Measurements from ENCODE around the gene PDGFRA.

PDGFRA gene

DNA sequence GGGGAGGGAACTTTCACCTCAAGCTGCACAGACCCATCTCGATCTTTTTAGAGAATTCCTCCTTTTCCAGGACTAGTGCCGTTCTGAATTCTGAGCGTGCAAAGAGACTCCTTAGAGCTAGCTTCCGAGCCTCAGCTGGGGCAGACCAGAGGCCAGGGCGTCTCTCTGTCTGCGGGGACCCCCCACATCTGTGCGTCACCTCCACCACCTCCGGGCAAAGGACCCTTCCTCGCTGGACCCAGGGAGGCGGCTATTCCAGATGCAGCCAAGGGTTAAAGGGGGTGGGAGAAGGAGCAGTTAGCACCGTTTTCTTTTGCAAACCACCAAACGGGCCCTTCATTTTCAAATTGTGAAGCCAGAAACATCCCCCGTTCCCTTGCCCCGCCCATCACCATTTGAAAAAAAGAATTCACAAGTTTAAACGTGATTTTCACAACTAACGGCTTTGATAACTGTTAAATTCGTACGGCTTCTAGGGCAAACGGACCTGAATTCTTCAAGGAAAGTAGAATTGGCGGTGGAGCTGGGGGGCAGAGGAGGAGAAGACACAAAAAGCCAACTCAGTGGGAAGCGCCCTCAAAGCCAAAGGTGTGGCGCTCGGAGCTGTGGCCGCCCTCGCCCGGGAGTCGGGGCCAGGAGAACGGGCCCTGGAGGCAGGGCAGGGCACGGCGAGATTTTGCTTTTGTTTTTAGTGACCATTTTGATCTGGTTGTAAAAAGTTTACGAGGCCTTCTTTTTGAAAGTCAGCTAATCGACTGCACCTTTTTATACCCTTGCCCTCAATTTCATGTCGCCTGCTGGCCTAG is 3.3 kb upstream of the PDGFRA start:
- TF ChIP-seq NFRKB (IDR thresholded peaks at IDR 0.05) = no peak
- no peak for TF ChIP-seq SUZ12 (IDR thresholded peaks at IDR 0.05)
- no peak for TF ChIP-seq CTBP1 (IDR thresholded peaks at IDR 0.05; ENCODE audit: borderline replicate concordance)
- no peak for TF ChIP-seq FOXK2 (IDR thresholded peaks at IDR 0.05)
- no peak for TF ChIP-seq HDGF (IDR thresholded peaks at IDR 0.05; ENCODE audit: borderline replicate concordance)
- TF ChIP-seq LEF1 (IDR thresholded peaks at IDR 0.05; ENCODE audit: borderline replicate concordance) = no peak
- TF ChIP-seq, protein P1, sequence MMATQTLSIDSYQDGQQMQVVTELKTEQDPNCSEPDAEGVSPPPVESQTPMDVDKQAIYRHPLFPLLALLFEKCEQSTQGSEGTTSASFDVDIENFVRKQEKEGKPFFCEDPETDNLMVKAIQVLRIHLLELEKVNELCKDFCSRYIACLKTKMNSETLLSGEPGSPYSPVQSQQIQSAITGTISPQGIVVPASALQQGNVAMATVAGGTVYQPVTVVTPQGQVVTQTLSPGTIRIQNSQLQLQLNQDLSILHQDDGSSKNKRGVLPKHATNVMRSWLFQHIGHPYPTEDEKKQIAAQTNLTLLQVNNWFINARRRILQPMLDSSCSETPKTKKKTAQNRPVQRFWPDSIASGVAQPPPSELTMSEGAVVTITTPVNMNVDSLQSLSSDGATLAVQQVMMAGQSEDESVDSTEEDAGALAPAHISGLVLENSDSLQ (IDR thresholded peaks at IDR 0.05) = no peak
- no peak for TF ChIP-seq FOXM1 (IDR thresholded peaks at IDR 0.05; ENCODE audit: borderline replicate concordance)
- TF ChIP-seq TARDBP (IDR thresholded peaks at IDR 0.05) = no peak
- no peak for TF ChIP-seq SP1 (IDR thresholded peaks at IDR 0.05)
- no peak for DNase-seq (ENCODE audit: extremely low spot score)
- CTCF ChIA-PET = interaction anchor here (0.6 kb wide), 1 partner anchor 999 kb away, joined by 3 read pairs; no protein-coding TSS in a partner anchor
- POLR2A ChIA-PET = no interaction called here

DNA sequence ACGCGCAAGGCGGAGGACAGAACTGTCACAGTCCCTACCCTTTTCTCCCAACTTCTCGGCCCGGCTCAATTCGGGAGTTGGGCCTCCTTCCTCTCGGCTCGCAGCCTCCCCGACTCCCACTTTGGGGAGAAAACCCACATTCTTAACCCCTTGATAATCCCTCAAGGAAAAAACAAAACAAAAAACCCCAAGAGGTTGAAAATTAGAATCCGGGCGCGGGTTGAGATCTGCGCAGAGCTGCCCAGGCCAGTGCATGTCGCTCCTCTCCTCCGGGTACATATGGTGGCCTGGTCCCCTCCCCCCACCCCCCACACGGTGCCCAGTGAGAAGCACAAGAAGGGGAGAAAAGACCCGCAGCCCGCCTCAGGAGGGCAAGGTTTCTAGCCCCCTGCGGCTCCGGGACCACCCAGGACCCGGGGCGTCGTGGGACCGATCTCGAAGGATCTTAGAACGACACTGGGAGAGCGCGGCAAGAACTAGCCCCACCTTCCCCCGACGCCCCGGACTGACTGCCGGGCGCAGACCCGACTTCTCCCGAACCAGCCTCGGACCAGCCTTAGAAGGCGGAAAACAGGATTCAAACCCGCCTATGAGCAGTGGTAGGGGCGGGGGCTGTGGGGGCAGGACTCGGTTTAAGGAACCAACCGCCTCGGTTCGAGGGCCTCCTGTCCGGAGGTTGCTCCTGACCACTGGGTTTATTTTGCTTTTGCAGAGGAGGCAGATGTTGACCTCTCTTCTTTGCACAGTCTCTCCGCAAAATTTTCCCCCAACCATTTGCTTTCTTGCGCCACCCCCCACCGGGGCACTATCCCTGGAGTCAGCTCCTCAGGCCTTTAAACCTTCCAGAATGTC is 2.5 kb upstream of the PDGFRA start:
- DNase-seq (ENCODE audit: extremely low spot score) = no peak
- TF ChIP-seq TARDBP (IDR thresholded peaks at IDR 0.05) = no peak
- TF ChIP-seq ZNF384 (IDR thresholded peaks at IDR 0.05) = no peak
- no peak for TF ChIP-seq L3MBTL2 (conservative IDR thresholded peaks at IDR 0.05)
- TF ChIP-seq SUZ12 (IDR thresholded peaks at IDR 0.05) = no peak
- TF ChIP-seq FOXM1 (IDR thresholded peaks at IDR 0.05; ENCODE audit: borderline replicate concordance) = no peak
- TF ChIP-seq SP1 (IDR thresholded peaks at IDR 0.05) = no peak
- TF ChIP-seq, protein P1 (IDR thresholded peaks at IDR 0.05) = no peak
- TF ChIP-seq FOXA1 (IDR thresholded peaks at IDR 0.05) = no peak
- no peak for TF ChIP-seq NFRKB (IDR thresholded peaks at IDR 0.05)
- TF ChIP-seq ARNT (IDR thresholded peaks at IDR 0.05) = no peak
- no peak for TF ChIP-seq LEF1 (IDR thresholded peaks at IDR 0.05; ENCODE audit: borderline replicate concordance)
- TF ChIP-seq CTBP1 (IDR thresholded peaks at IDR 0.05; ENCODE audit: borderline replicate concordance) = no peak
- TF ChIP-seq FOXK2 (IDR thresholded peaks at IDR 0.05) = no peak
- no peak for TF ChIP-seq BHLHE40 (IDR thresholded peaks at IDR 0.05; ENCODE audit: borderline replicate concordance)
- TF ChIP-seq HDGF (IDR thresholded peaks at IDR 0.05; ENCODE audit: borderline replicate concordance) = no peak
- no peak for TF ChIP-seq ELF4 (IDR thresholded peaks at IDR 0.05)
- CTCF ChIA-PET = no interaction called here
- POLR2A ChIA-PET = interaction anchor here (1.2 kb wide), 1 partner anchor 321 kb away, joined by 3 read pairs; no protein-coding TSS in a partner anchor

DNA sequence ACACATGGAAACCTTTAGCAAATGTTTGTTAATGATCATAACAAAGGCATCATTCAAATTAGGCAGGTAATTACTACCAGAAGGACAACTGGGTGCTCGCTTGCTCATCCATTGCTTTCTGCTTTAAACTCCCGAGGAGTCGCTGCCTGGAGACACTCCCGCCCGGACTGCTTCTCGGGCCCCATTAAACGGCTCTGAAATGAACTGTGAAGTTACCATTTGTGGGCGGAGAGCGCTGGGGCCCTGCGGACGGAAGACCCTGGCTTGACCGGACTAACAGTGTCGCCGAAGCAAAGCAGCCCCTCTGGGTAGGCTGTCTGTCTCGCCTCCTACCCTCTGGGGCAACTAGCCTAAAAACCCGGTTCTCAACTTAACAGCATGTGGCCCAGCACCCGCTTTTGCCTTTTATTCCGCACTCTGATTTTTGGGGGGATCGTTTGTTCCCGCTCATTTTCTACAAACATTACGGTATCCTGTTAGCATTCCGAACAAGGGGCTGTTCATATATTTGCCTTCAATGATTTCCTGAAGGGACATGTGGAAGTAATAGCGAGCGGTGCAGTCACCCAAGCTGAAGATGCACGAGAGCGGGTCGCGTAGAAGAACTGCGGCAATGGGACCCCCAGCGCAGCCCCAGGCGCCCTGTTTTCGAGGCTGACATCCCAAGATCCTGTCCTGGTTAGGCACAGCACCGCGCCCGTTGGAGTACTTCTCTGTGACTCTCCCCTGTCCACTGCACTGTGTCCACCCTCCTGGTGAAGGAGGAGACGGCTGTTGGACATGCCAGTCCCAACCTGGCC is 1.6 kb upstream of the PDGFRA start:
- peak; percentile 22 for DNase-seq (ENCODE audit: extremely low spot score)
- ChIA-PET POLR2A (interaction anchor here (1.2 kb wide), 1 partner anchor 322 kb away, joined by 3 read pairs; no protein-coding TSS in a partner anchor), CTCF (interaction anchor here (1.0 kb wide), 1 partner anchor 8 kb away, joined by 3 read pairs; no protein-coding TSS in a partner anchor)
- TF ChIP-seq L3MBTL2 (conservative IDR thresholded peaks at IDR 0.05) (peak; percentile 40), NFRKB (IDR thresholded peaks at IDR 0.05) (no peak), FOXK2 (IDR thresholded peaks at IDR 0.05) (no peak), SUZ12 (IDR thresholded peaks at IDR 0.05) (no peak), HDGF (IDR thresholded peaks at IDR 0.05; ENCODE audit: borderline replicate concordance) (no peak)

DNA sequence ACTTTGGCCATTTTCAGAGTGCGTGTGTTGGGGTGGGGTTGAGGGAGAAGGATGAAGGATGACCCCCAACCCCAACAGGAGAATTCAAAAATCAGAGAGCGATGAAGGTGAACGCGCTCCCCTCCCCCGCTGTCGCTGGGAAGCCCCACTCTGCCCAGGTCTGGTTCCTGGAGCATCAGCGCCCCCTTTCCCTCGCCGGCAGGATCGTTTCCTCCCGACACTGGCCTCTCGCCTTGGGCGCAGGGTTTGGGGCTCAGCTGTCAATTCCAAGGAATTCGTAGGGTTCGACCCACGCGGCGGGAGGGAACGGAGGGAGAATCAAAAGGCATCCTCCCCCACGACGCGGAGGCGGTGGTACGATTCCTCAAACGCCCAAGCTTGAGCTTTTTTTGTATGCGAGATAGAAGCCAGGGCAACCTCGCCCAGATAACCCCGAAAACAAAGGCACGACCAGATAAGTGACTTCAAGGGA is 1.0 kb upstream of the PDGFRA start:
- TF ChIP-seq CTBP1 (IDR thresholded peaks at IDR 0.05; ENCODE audit: borderline replicate concordance) (no peak), ARNT (IDR thresholded peaks at IDR 0.05) (no peak), LEF1 (IDR thresholded peaks at IDR 0.05; ENCODE audit: borderline replicate concordance) (no peak), SUZ12 (IDR thresholded peaks at IDR 0.05) (no peak), SP1 (IDR thresholded peaks at IDR 0.05) (no peak), FOXM1 (IDR thresholded peaks at IDR 0.05; ENCODE audit: borderline replicate concordance) (no peak), HDGF (IDR thresholded peaks at IDR 0.05; ENCODE audit: borderline replicate concordance) (no peak), ELF4 (IDR thresholded peaks at IDR 0.05) (no peak), TARDBP (IDR thresholded peaks at IDR 0.05) (no peak), FOXK2 (IDR thresholded peaks at IDR 0.05) (no peak), NFRKB (IDR thresholded peaks at IDR 0.05) (no peak)
- ChIA-PET CTCF (interaction anchor here (1.0 kb wide), 1 partner anchor 8 kb away, joined by 3 read pairs; no protein-coding TSS in a partner anchor), POLR2A (no interaction called here)
- peak; percentile 75 for DNase-seq (ENCODE audit: extremely low spot score)

DNA sequence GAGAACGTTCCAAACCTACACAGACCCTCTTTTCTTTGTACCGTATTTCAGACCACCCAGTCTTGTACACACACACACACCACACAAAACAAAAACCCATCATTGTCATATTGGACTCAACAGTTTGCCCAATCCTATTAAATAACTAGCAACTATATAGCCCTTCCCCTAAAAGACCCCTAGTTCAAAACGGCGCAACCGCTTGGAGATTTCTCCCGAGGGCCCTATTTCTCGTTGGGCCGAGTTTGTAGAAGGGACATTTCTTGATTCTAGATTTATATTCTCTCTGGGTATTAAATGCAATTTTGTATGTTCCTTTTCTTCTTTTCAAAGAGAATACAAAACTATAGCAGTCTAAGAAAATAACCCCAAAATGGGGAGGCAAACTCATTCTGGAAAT is 547 bp upstream of the PDGFRA start:
- ChIA-PET POLR2A (no interaction called here), CTCF (interaction anchor here (1.0 kb wide), 1 partner anchor 9 kb away, joined by 3 read pairs; no protein-coding TSS in a partner anchor)
- DNase-seq (ENCODE audit: extremely low spot score) = no peak
- TF ChIP-seq L3MBTL2 (conservative IDR thresholded peaks at IDR 0.05) = no peak
- TF ChIP-seq CTBP1 (IDR thresholded peaks at IDR 0.05; ENCODE audit: borderline replicate concordance) = no peak
- no peak for TF ChIP-seq FOXK2 (IDR thresholded peaks at IDR 0.05)
